ENCODE data around the gene ZNF70. TPM values are rescaled to one million over a fixed set of nuclear protein-coding genes. Genes with fewer than 3 reads are reported as not detected.

ZNF70 gene
- total RNA-seq, 1 experiment from 2014 or later, result 9.7 TPM

GRCh38 chr22:23759566-23759965 lies 8.7 kb upstream of the ZNF70 start:
- no peaks in the 10 kb centered on the region for H3K36me3 ChIP-seq (ENCODE audit: insufficient read depth, low read length, poor library complexity, severe bottlenecking)
- no peak overlapping the region for H3K27ac ChIP-seq (ENCODE audit: low read depth, low read length, poor library complexity, severe bottlenecking)
- no peaks in the 10 kb centered on the region for H3K27me3 ChIP-seq (replicated peaks; ENCODE audit: insufficient read depth, low read depth, low read length, poor library complexity)
- no peak overlapping the region for H3K4me3 ChIP-seq (ENCODE audit: low read depth, low read length, poor library complexity, severe bottlenecking)
- ChIA-PET POLR2A (ENCODE audit: low non-redundant PET) (interaction anchor here (0.7 kb wide), 1 partner anchor 34 kb away, joined by 5 read pairs; no protein-coding TSS in a partner anchor), CTCF (interaction anchor here (0.6 kb wide), 1 partner anchor 153 kb away, joined by 7 read pairs; no protein-coding TSS in a partner anchor)
- peaks cover 22% of the 10 kb centered on the region for H3K4me1 ChIP-seq (ENCODE audit: insufficient read depth, low read length, poor library complexity, severe bottlenecking)
- no TSS peak for BruUV-seq (replicated peaks)
- intact Hi-C loops (cut with micrococcal nuclease; ENCODE audit: unreplicated experiment), result no loop called here
- no peaks in the 10 kb centered on the region for H3K9me3 ChIP-seq (ENCODE audit: low read depth, low read length, poor library complexity, severe bottlenecking)
- no peak for DNase-seq (ENCODE audit: low spot score)
- TF ChIP-seq, protein P1, sequence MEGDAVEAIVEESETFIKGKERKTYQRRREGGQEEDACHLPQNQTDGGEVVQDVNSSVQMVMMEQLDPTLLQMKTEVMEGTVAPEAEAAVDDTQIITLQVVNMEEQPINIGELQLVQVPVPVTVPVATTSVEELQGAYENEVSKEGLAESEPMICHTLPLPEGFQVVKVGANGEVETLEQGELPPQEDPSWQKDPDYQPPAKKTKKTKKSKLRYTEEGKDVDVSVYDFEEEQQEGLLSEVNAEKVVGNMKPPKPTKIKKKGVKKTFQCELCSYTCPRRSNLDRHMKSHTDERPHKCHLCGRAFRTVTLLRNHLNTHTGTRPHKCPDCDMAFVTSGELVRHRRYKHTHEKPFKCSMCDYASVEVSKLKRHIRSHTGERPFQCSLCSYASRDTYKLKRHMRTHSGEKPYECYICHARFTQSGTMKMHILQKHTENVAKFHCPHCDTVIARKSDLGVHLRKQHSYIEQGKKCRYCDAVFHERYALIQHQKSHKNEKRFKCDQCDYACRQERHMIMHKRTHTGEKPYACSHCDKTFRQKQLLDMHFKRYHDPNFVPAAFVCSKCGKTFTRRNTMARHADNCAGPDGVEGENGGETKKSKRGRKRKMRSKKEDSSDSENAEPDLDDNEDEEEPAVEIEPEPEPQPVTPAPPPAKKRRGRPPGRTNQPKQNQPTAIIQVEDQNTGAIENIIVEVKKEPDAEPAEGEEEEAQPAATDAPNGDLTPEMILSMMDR (conservative IDR thresholded peaks at IDR 0.05; ENCODE audit: low read depth, low read length), result no peak
- no peak for TF ChIP-seq EZH2 (IDR thresholded peaks at IDR 0.05; ENCODE audit: borderline replicate concordance, low read depth, low read length, poor library complexity, severe bottlenecking)

DNA sequence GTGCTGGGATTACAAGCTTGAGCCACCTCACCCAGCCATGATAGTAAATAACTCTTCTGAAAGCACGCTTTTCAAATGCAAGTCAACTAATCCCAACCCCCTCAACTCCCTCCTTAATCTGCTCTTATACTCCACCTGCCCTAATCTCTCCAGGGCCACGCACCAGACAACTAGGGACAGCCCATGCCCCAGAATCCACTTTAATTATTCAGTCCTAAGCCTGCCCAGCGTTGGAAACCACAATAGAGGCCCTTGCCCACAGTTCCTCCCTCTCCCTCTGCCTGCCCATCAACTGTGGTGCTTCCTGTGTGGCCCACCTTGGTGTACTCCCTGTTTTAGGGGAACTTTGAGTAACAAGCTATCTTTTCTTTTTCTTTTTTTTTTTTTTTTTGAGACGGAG lies 6.0 kb upstream of the ZNF70 start:
- TF ChIP-seq EZH2 (IDR thresholded peaks at IDR 0.05; ENCODE audit: borderline replicate concordance, low read depth, low read length, poor library complexity, severe bottlenecking), result no peak
- TF ChIP-seq, protein P1 (conservative IDR thresholded peaks at IDR 0.05; ENCODE audit: low read depth, low read length), result no peak
- H3K4me3 ChIP-seq (ENCODE audit: low read depth, low read length, poor library complexity, severe bottlenecking), result no peak overlapping the region
- no peak overlapping the region for H3K27ac ChIP-seq (ENCODE audit: low read depth, low read length, poor library complexity, severe bottlenecking)
- no peak for DNase-seq (ENCODE audit: low spot score)
- H3K27me3 ChIP-seq (replicated peaks; ENCODE audit: insufficient read depth, low read depth, low read length, poor library complexity), result no peaks in the 10 kb centered on the region
- ChIA-PET CTCF (no interaction called here), POLR2A (ENCODE audit: low non-redundant PET) (no interaction called here)
- intact Hi-C loops (cut with micrococcal nuclease; ENCODE audit: unreplicated experiment), result no loop called here
- no peaks in the 10 kb centered on the region for H3K9me3 ChIP-seq (ENCODE audit: low read depth, low read length, poor library complexity, severe bottlenecking)
- H3K36me3 ChIP-seq (ENCODE audit: insufficient read depth, low read length, poor library complexity, severe bottlenecking), result no peaks in the 10 kb centered on the region
- no TSS peak for BruUV-seq (replicated peaks)
- H3K4me1 ChIP-seq (ENCODE audit: insufficient read depth, low read length, poor library complexity, severe bottlenecking), result no peaks in the 10 kb centered on the region

- DNase-seq (ENCODE audit: low spot score), result no peak
- no peak overlapping the region for H3K4me3 ChIP-seq (ENCODE audit: low read depth, low read length, poor library complexity, severe bottlenecking)
- TF ChIP-seq EZH2 (IDR thresholded peaks at IDR 0.05; ENCODE audit: borderline replicate concordance, low read depth, low read length, poor library complexity, severe bottlenecking), result no peak
- TF ChIP-seq, protein P1 (conservative IDR thresholded peaks at IDR 0.05; ENCODE audit: low read depth, low read length), result no peak
- no TSS peak for BruUV-seq (replicated peaks)
- H3K27ac ChIP-seq (ENCODE audit: low read depth, low read length, poor library complexity, severe bottlenecking), result no peak overlapping the region
- intact Hi-C loops (cut with micrococcal nuclease; ENCODE audit: unreplicated experiment), result no loop called here
- CTCF ChIA-PET, result no interaction called here
- no peaks in the 10 kb centered on the region for H3K27me3 ChIP-seq (replicated peaks; ENCODE audit: insufficient read depth, low read depth, low read length, poor library complexity)
- H3K36me3 ChIP-seq (ENCODE audit: insufficient read depth, low read length, poor library complexity, severe bottlenecking), result no peaks in the 10 kb centered on the region
- H3K9me3 ChIP-seq (ENCODE audit: low read depth, low read length, poor library complexity, severe bottlenecking), result no peaks in the 10 kb centered on the region
- no peaks in the 10 kb centered on the region for H3K4me1 ChIP-seq (ENCODE audit: insufficient read depth, low read length, poor library complexity, severe bottlenecking)
- POLR2A ChIA-PET (ENCODE audit: low non-redundant PET), result no interaction called here
Measured at GRCh38 chr22:23755711-23756110, 4.8 kb upstream of the ZNF70 start.

All from A673 (cell line).